HuH-7.5 (cell line): Measurements from ENCODE around the gene CBX2.
A peak's percentile ranks its signal among the peaks of the same experiment; 100 is the strongest.

Experiments
- DNase-seq: peaks from one replicate; pipeline ENCODE4 v3.0.0; 2011; ENCODE audit warnings: low spot score

Gene CBX2

DNA sequence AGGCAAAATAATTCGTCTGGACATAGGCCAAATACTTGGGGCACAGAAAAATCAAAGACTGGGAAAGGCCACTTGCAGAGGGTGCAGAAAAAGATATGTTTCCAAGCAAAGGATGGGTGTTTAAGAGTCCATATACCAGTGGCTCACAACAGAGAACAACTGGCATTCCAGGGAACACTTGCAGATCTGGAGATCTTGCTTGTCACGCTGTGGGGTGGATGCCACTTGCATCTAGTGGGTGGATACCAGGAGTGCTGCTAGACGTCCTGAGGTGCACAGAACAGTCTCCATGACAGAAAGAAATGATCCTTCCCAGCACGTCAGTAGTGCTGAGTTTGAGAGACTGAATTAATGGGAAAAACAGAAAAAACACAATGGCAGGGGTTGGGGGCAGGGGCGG is 10.5 kb downstream of the CBX2 start:
- no peak for DNase-seq

- DNase-seq: no peak
Observed at GRCh38 chr17:79788989-79789942, 11.3 kb downstream of the CBX2 start.

DNA sequence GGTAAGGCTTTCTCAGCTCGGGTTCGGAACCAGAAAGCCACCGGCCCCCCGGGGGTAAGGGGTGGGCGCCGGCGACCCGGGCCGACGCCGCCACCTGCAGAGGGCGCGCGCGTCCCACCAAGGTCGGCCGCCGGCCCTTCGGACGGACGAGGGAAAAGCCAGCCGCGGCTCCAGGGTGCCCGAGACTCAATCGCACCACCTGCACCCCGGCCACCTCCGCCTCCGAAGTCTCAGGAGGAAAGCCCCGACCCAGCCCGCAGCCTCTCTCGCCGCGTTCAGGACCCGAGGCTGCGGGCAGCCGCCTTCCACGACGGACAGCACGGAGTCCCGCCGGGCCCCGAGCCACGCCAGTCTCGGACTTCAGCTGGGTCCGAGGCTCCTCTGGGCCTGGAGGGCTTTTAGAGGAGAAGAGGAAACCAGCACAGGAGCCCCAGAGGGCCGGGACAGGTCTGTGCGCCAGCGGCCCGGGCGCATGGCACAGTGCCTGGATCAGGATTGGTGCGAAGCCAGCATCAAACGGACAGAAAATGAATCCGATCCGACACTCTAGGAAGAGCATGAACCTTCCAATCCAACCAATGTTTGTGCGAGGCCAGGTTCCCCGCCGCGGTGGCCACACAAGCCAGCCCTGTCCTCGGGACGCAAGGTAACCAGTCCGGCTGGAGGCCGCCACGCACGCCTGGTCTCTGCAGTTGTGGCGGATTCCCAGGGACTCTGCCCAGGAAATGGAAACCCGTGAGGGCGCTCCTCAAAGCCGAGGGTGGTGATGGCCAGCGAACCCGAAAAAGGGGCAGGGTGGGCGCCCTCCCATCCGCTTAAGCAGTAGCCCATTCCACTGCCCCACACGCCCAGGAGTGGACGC is 12.2 kb downstream of the CBX2 start:
- peak; percentile 97 for DNase-seq

DNA sequence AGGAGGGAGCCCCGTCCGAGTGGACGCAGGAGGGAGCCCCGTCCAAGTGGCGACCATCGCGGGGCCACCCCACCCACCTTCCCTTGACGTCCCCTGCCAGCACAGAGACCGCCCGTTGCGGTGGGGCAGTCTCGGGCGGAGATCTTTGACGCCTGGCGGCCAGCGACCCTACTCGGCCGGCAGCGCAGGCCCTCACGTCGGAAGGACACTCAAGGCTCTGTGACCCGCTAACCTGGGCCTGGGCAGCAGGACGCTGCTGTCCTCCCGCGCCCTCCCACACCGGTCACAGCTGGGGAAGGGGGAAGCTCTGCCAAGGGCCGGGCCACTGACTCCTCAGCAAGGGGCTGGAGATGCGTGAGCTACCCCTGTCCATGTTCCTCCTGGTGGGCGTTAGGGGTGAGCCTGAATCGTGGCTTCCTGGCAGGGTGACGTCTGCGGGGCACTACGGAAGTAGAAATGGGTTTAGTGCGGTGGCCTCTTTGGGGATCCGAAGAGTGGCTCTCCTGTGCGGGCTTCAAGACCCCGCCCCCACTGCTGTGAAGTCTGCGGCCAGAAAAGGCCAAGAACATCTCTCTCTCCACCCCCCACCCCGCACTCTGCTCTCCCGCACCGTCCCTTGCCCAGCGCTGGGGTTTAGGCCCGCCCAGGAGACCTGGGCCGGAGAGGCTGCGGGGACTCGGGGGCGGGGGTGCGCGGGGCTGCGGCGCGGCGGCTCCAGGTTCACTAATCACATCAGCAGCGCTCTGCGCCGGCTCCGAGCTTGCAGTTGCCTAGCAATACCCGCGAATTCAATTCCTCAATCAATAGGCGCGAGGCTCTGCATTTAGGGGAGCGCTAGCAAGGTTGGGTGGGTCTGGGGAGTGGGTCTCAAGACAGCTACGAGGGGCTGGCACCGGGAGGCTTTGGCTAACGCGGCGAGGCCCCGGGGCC is 13.1 kb downstream of the CBX2 start:
- DNase-seq: no peak

- DNase-seq: no peak
Observed at GRCh38 chr17:79791735-79792161, 13.8 kb downstream of the CBX2 start.

DNA sequence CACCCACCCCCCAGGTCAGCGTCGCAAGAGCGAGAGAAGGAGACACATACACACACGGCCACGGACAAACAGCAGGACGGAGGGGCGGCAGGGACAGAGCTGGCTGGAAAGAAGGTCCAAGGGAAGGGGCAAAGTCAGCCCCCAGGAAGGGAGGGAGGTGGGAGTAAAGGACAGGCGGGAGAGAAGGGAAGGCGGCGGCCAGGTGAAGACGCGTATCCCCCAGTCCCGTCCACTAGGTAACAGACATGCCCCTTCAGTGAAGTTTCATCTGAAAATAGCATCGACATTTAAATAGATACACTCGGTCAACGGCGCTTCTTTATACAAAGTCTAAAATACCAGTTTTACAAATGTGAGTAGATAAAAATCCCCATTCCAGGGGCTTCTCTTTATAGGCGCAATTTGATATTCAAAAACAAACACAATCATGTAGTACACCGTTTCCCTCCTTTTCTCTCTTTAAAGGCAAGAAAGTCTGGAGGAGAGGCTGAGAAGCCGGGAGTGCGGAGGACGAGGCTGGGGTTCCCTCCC is 14.5 kb downstream of the CBX2 start:
- no peak for DNase-seq

GRCh38 chr17:79792984-79793923 is 15.3 kb downstream of the CBX2 start:
- DNase-seq: no peak

DNA sequence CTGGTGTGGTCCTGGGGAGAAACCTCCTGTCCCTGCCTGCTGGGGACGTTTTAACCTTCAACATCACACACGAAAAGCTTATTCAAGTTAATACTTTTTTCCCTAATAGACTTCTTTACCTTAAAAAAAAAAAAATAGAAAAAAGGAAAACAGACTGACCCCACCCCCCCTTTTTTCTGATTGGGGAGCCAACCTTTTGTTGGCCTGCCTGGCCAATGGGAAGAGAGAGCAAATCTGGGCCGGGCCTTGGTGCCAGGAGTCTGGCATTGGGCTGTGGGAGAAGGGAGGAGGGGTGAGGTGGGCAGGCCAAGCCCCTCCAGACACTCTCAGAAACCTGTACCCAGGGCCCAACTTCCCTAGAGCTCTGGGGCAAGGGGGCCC is 16.0 kb downstream of the CBX2 start:
- DNase-seq: no peak

DNA sequence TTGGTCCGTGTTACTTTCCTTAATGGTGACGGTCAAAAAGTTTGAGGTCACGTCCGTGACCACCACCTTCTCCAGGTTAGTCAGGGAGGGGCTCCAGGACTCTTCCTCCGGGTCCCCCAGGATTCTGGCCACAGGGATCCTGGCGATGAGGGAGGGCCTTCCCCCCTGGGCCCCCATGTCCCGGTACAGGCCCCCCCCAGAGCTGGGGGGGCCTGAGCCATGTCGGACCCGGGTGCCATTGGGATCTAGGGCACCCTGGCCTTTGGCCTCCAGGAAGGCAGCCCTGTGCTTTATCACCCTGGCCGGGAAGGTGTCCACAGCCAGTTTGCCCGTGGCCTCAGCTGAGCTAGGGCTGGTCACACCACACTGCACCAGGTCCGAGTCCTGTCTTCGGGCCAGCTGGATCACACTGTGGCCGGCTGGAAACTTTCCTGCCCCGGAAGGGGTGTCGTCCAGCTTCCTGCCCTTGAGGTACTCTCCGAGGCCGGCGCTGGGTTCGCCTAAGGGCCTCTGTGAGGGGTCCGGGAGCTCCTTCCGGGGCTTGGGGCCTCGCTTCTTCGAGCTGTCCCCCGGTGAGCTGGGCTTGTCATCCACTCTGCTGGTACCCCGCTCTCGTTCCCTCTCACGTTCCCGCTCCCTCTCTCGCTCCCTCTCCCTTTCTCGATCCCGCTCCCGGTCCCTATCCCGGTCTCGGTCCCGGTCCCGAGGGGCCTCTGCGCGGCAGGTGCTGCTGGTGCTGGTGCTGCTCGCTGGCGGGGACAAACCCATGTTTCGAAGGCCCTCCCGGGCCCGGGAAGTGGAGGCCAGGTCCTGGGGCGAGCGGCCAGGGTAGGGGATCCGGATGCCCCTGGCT is 16.9 kb downstream of the CBX2 start:
- DNase-seq: no peak

DNA sequence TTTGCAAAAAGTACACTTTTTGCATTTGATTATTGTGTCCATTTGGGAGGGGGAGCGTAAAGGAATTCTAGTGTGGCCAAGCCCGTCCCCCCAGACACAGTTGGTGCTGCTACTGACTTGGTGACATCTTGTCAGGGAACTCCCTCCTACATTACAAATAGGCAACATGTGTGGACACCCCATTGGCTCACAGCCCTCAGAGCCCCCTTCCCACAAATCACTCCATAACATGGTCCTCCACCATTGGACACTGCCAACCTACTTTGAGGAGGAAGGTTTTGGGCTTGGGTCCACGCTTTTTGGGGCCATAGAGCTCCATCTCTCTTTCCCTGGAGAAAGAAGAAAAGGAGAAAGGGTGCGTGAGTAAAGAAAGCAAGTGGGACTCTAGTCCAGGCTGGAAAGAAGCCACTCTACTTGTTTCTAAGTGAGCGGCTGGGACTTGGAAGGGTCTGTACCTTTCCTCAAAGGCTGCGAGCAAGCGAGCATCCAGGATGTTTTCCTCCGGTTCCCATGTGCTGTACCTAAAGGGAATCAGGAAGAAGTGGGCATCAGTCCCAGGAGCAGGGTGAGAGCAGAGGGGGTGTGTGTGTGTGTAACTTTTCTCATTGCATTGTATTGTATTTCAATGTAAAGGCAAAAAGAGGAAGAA is 18.0 kb downstream of the CBX2 start:
- no peak for DNase-seq

DNA sequence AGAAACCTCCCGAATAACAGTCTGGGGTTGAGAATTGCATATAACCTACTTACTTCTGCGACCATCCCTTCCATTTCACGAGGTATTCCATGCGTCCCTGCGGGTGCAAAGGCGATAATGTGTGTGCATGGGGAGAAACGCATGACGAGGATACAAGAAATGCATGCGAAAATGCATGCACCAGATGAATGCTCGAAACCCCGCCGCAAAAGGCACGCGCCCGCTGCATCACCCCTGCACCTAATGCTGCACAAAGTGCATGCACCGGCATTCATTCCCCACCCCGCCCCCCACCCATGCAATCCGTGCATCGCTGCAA is 18.5 kb downstream of the CBX2 start:
- no peak for DNase-seq

GRCh38 chr17:79796763-79797491 is 19.0 kb downstream of the CBX2 start, which contains the start of gene CBX8:
CBX8 (minus strand) TSS chr17:79797077; CDS start chr17:79796998, 79 bp downstream.
- peak; percentile 99 for DNase-seq

DNA sequence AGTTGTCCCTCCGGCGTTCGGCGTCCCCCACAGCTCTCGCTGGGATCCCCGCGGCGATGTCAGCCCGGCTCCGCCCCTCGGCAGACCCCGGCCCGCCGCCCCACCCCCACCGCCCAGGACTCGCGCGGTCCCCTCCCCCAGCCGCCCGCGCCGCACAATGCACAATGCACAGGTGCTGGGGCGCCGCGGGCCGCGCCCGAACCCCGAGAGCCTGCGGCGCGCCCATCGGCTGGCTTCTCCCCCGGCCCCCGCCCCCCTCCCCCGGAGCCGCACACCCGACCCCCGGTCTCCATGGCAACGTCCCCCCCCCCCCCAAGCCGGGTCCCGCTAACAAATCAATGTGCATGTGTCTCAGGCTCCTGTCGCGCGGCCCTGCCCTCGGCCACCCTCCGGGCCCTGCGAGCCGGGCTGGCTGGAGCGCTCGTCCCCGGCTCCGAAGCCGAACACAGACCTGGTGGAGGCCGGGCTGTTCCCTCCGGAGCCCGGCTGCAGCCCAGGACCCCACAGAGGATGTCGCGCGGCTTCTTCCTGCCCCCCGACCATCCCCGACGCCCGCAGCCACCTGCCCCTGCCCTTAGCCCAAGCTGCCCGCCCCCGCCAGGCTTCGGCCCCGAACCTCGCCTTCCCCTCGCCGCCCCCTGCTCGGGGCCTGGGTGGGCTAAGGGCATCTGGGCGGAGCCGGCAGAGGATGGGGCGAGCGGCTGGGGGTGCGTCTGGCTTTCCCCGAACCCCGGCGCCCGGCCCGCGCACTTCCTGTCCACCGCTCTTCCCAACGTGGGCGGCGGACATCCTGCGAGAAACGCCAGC is 19.7 kb downstream of the CBX2 start:
- peak; percentile 87 for DNase-seq

GRCh38 chr17:79798299-79799173 is 20.6 kb downstream of the CBX2 start:
- no peak for DNase-seq

DNA sequence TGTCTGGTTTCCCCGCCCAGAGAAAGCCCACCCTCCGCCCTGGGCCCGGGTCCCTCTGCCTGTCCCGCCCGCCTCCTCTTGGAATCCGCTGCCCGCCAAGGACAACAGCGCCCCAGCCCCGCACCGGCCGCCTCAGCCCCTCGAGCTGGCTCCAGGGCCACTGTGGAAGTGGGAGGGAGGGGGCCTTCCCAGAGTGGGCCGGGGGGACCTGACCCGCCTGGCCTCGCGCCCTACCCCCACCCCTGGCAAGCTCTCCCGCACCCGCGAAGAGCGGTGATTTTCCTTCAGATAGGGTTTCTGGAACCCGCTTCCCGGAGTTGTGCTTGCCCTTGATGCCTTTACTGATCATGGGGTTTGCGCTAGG is 21.2 kb downstream of the CBX2 start:
- no peak for DNase-seq

DNA sequence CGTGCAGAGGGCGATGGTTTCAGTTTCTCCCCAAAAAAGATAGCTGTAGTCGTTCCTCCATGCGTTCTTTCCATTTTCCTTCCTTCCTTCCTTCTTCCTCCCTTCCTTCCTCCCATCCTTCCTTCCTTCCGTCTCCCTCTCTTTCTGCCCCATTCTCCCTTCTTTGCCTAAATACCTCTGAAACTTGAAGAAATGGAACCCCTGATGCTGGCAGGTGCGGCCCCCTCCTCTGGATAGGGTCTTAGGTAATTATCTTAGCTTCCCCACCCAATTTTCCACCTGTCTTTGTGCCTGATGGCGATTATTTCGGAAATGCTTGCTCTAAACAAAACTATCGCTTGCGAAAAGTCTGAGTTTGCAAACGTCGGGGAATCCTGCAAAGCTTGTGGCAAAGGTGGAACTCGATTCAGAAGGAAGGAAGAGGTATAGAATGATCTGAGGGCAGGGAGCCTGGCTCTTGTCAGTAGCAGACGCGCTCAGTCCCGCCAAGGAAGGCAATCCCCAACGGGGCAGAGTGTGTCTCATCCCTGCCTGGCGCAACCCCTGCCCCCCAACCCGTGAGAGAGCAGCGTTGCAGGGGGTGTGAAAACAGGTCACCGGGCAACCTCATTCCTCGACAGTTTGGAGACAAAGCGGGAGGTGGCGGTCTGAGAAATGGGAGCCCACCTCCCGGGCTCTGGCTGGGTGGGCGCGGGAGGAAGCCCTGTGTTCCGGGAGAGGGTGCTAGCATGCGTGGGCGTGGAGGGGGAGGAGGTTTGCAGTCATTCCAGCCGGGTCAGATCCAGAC is 21.8 kb downstream of the CBX2 start:
- no peak for DNase-seq
